Measurements from ENCODE around the gene SRPK3. TPM values are rescaled to one million over a fixed set of nuclear protein-coding genes. Genes with fewer than 3 reads are reported as not detected.

The SRPK3 gene
- total RNA-seq, 1 donor from 2014 or later = not detected

GRCh38 chrX:153769158-153769864 is 11.5 kb upstream of the SRPK3 start:
- H3K9me3 Mint-ChIP-seq = no peaks in the 10 kb centered on the region
- H3K4me3 Mint-ChIP-seq = no peak overlapping the region
- no peaks in the 10 kb centered on the region for H3K36me3 Mint-ChIP-seq (ENCODE audit: low read depth)
- H3K4me1 Mint-ChIP-seq (ENCODE audit: low read depth) = peaks cover 5% of the 10 kb centered on the region
- H3K27ac Mint-ChIP-seq = no peak overlapping the region
- peaks cover 5% of the 10 kb centered on the region for H3K27me3 Mint-ChIP-seq (ENCODE audit: insufficient read depth)
- intact Hi-C loops (cut with micrococcal nuclease) = no loop called here
- DNase-seq (ENCODE audit: low spot score) = no peak

- Mint-ChIP-seq H3K9me3 (no peaks in the 10 kb centered on the region), H3K4me3 (no peak overlapping the region), H3K4me1 (ENCODE audit: low read depth) (peaks cover 5% of the 10 kb centered on the region), H3K36me3 (ENCODE audit: low read depth) (no peaks in the 10 kb centered on the region), H3K27ac (no peak overlapping the region), H3K27me3 (ENCODE audit: insufficient read depth) (peaks cover 5% of the 10 kb centered on the region)
- intact Hi-C loops (cut with micrococcal nuclease) = no loop called here
- no peak for DNase-seq (ENCODE audit: low spot score)
These were observed 10.8 kb upstream of the SRPK3 start for GRCh38 chrX:153769865-153770600.

- no peaks in the 10 kb centered on the region for H3K9me3 Mint-ChIP-seq
- peaks cover 5% of the 10 kb centered on the region for H3K4me1 Mint-ChIP-seq (ENCODE audit: low read depth)
- H3K27ac Mint-ChIP-seq = no peak overlapping the region
- H3K36me3 Mint-ChIP-seq (ENCODE audit: low read depth) = no peaks in the 10 kb centered on the region
- intact Hi-C loops (cut with micrococcal nuclease) = no loop called here
- DNase-seq (ENCODE audit: low spot score) = no peak
- no peak overlapping the region for H3K4me3 Mint-ChIP-seq
- H3K27me3 Mint-ChIP-seq (ENCODE audit: insufficient read depth) = peaks cover 5% of the 10 kb centered on the region
These were observed 10.0 kb upstream of the SRPK3 start for GRCh38 chrX:153770601-153771414.

- Mint-ChIP-seq H3K4me3 (no peak overlapping the region), H3K27me3 (ENCODE audit: insufficient read depth) (peaks cover 2% of the 10 kb centered on the region), H3K9me3 (no peaks in the 10 kb centered on the region), H3K4me1 (ENCODE audit: low read depth) (no peaks in the 10 kb centered on the region), H3K27ac (no peak overlapping the region), H3K36me3 (ENCODE audit: low read depth) (no peaks in the 10 kb centered on the region)
- no peak for DNase-seq (ENCODE audit: low spot score)
- intact Hi-C loops (cut with micrococcal nuclease) = no loop called here
These were observed 9.2 kb upstream of the SRPK3 start for GRCh38 chrX:153771415-153772315.

GRCh38 chrX:153772316-153773217 is 8.3 kb upstream of the SRPK3 start:
- intact Hi-C loops (cut with micrococcal nuclease) = no loop called here
- H3K27me3 Mint-ChIP-seq (ENCODE audit: insufficient read depth) = no peaks in the 10 kb centered on the region
- no peaks in the 10 kb centered on the region for H3K4me1 Mint-ChIP-seq (ENCODE audit: low read depth)
- no peak overlapping the region for H3K4me3 Mint-ChIP-seq
- no peaks in the 10 kb centered on the region for H3K36me3 Mint-ChIP-seq (ENCODE audit: low read depth)
- no peak for DNase-seq (ENCODE audit: low spot score)
- H3K27ac Mint-ChIP-seq = no peak overlapping the region
- H3K9me3 Mint-ChIP-seq = no peaks in the 10 kb centered on the region

- intact Hi-C loops (cut with micrococcal nuclease) = no loop called here
- Mint-ChIP-seq H3K9me3 (no peaks in the 10 kb centered on the region), H3K4me3 (no peak overlapping the region), H3K4me1 (ENCODE audit: low read depth) (no peaks in the 10 kb centered on the region), H3K27me3 (ENCODE audit: insufficient read depth) (no peaks in the 10 kb centered on the region), H3K36me3 (ENCODE audit: low read depth) (no peaks in the 10 kb centered on the region), H3K27ac (no peak overlapping the region)
- no peak for DNase-seq (ENCODE audit: low spot score)
These were observed 7.6 kb upstream of the SRPK3 start for GRCh38 chrX:153773218-153773611.

- no peaks in the 10 kb centered on the region for H3K9me3 Mint-ChIP-seq
- no peaks in the 10 kb centered on the region for H3K27me3 Mint-ChIP-seq (ENCODE audit: insufficient read depth)
- no peak overlapping the region for H3K4me3 Mint-ChIP-seq
- no peaks in the 10 kb centered on the region for H3K36me3 Mint-ChIP-seq (ENCODE audit: low read depth)
- DNase-seq (ENCODE audit: low spot score) = no peak
- intact Hi-C loops (cut with micrococcal nuclease) = no loop called here
- no peaks in the 10 kb centered on the region for H3K4me1 Mint-ChIP-seq (ENCODE audit: low read depth)
- H3K27ac Mint-ChIP-seq = no peak overlapping the region
These were observed 6.9 kb upstream of the SRPK3 start for GRCh38 chrX:153773741-153774575.

- Mint-ChIP-seq H3K4me1 (ENCODE audit: low read depth) (no peaks in the 10 kb centered on the region), H3K27me3 (ENCODE audit: insufficient read depth) (no peaks in the 10 kb centered on the region), H3K27ac (no peak overlapping the region), H3K4me3 (no peak overlapping the region), H3K36me3 (ENCODE audit: low read depth) (no peaks in the 10 kb centered on the region), H3K9me3 (no peaks in the 10 kb centered on the region)
- intact Hi-C loops (cut with micrococcal nuclease) = no loop called here
- no peak for DNase-seq (ENCODE audit: low spot score)
These were observed 6.1 kb upstream of the SRPK3 start for GRCh38 chrX:153774576-153775292.

- DNase-seq (ENCODE audit: low spot score) = no peak
- intact Hi-C loops (cut with micrococcal nuclease) = no loop called here
- no peak overlapping the region for H3K27ac Mint-ChIP-seq
- no peaks in the 10 kb centered on the region for H3K9me3 Mint-ChIP-seq
- no peak overlapping the region for H3K4me3 Mint-ChIP-seq
- no peaks in the 10 kb centered on the region for H3K4me1 Mint-ChIP-seq (ENCODE audit: low read depth)
- H3K27me3 Mint-ChIP-seq (ENCODE audit: insufficient read depth) = peaks cover 2% of the 10 kb centered on the region
- peaks cover 2% of the 10 kb centered on the region for H3K36me3 Mint-ChIP-seq (ENCODE audit: low read depth)
These were observed 5.3 kb upstream of the SRPK3 start for GRCh38 chrX:153775293-153776119.

GRCh38 chrX:153776120-153776599 is 4.7 kb upstream of the SRPK3 start:
- peaks cover 2% of the 10 kb centered on the region for H3K27me3 Mint-ChIP-seq (ENCODE audit: insufficient read depth)
- no peaks in the 10 kb centered on the region for H3K9me3 Mint-ChIP-seq
- H3K36me3 Mint-ChIP-seq (ENCODE audit: low read depth) = peaks cover 2% of the 10 kb centered on the region
- DNase-seq (ENCODE audit: low spot score) = no peak
- H3K4me3 Mint-ChIP-seq = no peak overlapping the region
- H3K4me1 Mint-ChIP-seq (ENCODE audit: low read depth) = no peaks in the 10 kb centered on the region
- no peak overlapping the region for H3K27ac Mint-ChIP-seq
- intact Hi-C loops (cut with micrococcal nuclease) = no loop called here
